HepG2 (cell line): Measurements from ENCODE around the gene NLGN4X.

Source experiments
- CTCF ChIP-seq: sonication (generic); formaldehyde crosslinking; IDR thresholded peaks from 2 replicates; pipeline ENCODE4 v1.5.0; 2020; ENCODE audit warnings: mild to moderate bottlenecking, missing genetic modification reagents, moderate library complexity
- DRAP1 ChIP-seq: IDR thresholded peaks from 2 replicates; pipeline ENCODE4 v1.6.1; 2016; ENCODE audit warnings: missing genetic modification reagents, missing compliant biosample characterization
- EP300 ChIP-seq, 3 experiments: sonication (generic) in 1 of 3; formaldehyde crosslinking in 1 of 3; IDR thresholded peaks; 2 replicates each; pipeline versions ENCODE4 v1.5.1 to v1.6.1; 2011 to 2020; ENCODE audit warnings: low read depth in 2 of 3, low read length in 2 of 3, borderline replicate concordance in 1 of 3, improper control_type of control experiment in 1 of 3, mild to moderate bottlenecking in 1 of 3, missing genetic modification reagents in 1 of 3, moderate library complexity in 1 of 3
- GABPA ChIP-seq, 2 experiments: IDR thresholded peaks; 2 replicates each; pipeline ENCODE4 v1.6.1; 2011 to 2016; ENCODE audit warnings: low read depth in 2 of 2, low read length in 1 of 2, missing biosample characterization in 1 of 2, missing genetic modification characterization in 1 of 2
- MAFF ChIP-seq: IDR thresholded peaks from 2 replicates; pipeline ENCODE4 v1.6.1; 2011; ENCODE audit warnings: low read depth, low read length, improper control_type of control experiment
- NFYC ChIP-seq: IDR thresholded peaks from 2 replicates; pipeline ENCODE4 v1.6.1; 2016; ENCODE audit warnings: missing genetic modification reagents, missing compliant biosample characterization
- POLR2AphosphoS5 ChIP-seq: IDR thresholded peaks from 2 replicates; pipeline ENCODE4 v1.6.1; 2012; ENCODE audit warnings: low read depth, low read length
- REST ChIP-seq, 2 experiments: IDR thresholded peaks; 2 replicates each; pipeline ENCODE4 v1.6.1; 2011 to 2012; ENCODE audit warnings: low read length in 2 of 2, borderline replicate concordance in 1 of 2, low read depth in 1 of 2, mild to moderate bottlenecking in 1 of 2, moderate library complexity in 1 of 2
- SUZ12 ChIP-seq: fragments of 150-350 bp; IDR thresholded peaks from 2 replicates; pipeline ENCODE4 v1.6.1; 2014; ENCODE audit warnings: low read depth, low read length
- ZNF44 ChIP-seq: sonication (generic); formaldehyde crosslinking; IDR thresholded peaks from 2 replicates; pipeline ENCODE4 v1.5.1; 2020; ENCODE audit warnings: mild to moderate bottlenecking, missing genetic modification reagents
- ZNF543 ChIP-seq: sonication (generic); formaldehyde crosslinking; IDR thresholded peaks from 2 replicates; pipeline ENCODE4 v1.4.0; 2020; ENCODE audit warnings: mild to moderate bottlenecking, missing genetic modification reagents
- ZNF563 ChIP-seq: sonication (generic); formaldehyde crosslinking; IDR thresholded peaks from 2 replicates; pipeline ENCODE4 v1.8.0; 2022; ENCODE audit warnings: mild to moderate bottlenecking, moderate library complexity, missing genetic modification reagents
- ZSCAN30 ChIP-seq: sonication (generic); formaldehyde crosslinking; IDR thresholded peaks from 2 replicates; pipeline ENCODE4 v1.5.0; 2020; ENCODE audit warnings: mild to moderate bottlenecking, missing genetic modification reagents

- no peak for TF ChIP-seq EP300 (IDR thresholded peaks at IDR 0.05; ENCODE audit: low read depth in 2 of 2, low read length in 2 of 2)
- no peak for TF ChIP-seq EP300 (CRISPR knock-in tag; IDR thresholded peaks at IDR 0.05; ENCODE audit: borderline replicate concordance)
- no peak for TF ChIP-seq POLR2AphosphoS5
- no peak for TF ChIP-seq CTCF
- no peak for TF ChIP-seq ZNF44 (CRISPR knock-in tag)
- no peak for TF ChIP-seq DRAP1 (CRISPR knock-in tag)
- no peak for TF ChIP-seq ZNF543 (CRISPR knock-in tag)
- TF ChIP-seq NFYC, result no peak
- TF ChIP-seq ZSCAN30 (CRISPR knock-in tag), result no peak
- no peak for TF ChIP-seq GABPA (IDR thresholded peaks at IDR 0.05; ENCODE audit: low read depth, low read length)
- no peak for TF ChIP-seq GABPA (CRISPR knock-in tag; IDR thresholded peaks at IDR 0.05; ENCODE audit: low read depth)
- TF ChIP-seq SUZ12, result no peak
- no peak for TF ChIP-seq MAFF
- no peak for TF ChIP-seq ZNF563
- no peak for TF ChIP-seq REST (IDR thresholded peaks at IDR 0.05; ENCODE audit: borderline replicate concordance in 1 of 2, low read depth in 1 of 2, low read length in 2 of 2)
These were observed at the start of gene NLGN4X for GRCh38 chrX:6228720-6229119.
